ENCODE data around the gene AKR1C2.
"Not testable (repeated sequence)": the region's sequence is repeated elsewhere in the genome, so short reads cannot be mapped to it uniquely, and the experiment has no call there.

Gene AKR1C2

DNA sequence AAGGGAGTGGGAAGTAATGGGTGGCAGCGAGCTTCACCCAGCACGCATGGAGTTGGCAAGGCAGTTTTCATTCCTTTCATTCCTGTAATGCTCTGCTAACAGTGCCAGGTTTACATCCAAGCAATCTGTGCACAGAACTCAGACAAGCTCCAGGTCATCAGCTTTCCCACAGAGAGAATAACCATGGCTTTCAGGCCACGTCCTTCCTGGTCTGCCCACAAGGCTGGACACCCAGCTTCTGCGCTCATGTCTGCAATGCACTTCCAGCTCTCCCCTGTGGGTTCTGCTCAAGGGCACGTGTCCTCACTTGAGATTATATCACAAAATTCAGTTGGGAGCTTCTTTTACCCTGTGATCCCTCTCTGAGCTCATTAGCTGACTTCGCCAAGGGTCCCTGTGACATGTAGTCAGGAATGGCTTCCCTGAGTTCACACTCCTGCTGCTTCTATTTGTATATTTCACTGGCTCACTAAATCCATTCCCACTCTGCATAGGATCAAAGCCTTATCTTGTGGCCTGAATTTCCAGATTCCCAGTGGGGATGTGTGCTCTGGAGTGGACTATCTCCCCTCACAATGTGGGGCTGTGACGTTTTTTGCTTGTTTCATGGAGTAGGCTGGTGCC, 18.6 kb downstream of the AKR1C2 start:
- DNase-seq, result no peak

DNA sequence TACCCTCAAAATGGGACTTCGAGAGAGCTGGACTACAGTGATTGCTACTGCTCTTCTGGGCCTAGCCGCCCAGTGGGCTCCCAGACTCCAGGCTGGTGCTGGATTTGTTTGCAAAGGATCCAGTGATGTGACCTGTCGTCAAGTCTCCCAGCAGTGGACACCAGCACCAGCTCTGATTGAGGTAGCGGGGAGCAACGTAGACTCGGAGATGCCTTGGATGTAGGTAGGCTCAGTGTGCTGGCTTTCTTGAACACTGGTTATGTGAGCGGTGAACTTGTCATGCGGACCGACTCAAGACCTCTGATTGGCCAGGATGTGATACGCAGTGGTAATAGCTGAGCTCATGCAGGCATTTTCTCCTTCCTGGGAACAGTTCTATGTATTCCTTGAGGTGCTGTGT, 19.4 kb downstream of the AKR1C2 start:
- no peak for DNase-seq

DNA sequence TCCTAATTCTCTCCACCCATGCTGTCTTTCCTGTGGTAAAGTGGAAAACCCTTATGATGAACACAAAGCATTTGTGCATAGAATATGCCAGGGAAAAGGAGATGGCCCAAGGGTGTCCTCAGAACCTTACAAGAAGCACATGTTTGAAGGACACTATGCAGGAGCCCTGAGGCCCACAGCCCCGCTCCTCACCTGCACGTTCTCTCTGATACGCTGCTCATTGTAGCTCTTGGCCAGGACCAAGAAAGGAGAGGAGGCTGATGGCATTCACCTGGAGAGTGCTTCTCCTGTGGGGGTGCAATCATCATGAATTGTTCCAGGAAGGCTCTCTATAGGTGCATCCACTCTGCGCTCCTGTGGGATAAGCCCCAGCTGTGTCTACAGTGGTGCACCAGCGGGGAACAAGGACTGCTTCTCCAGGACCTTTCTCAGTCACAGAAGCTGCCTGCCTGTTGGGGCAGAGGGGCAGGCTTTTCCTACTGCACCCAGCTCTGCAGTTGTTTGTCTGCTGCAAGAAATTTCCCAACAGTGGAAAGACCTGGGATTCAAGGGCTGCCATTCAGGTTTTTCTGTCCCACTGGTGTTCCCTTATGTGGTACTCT, 19.9 kb downstream of the AKR1C2 start:
- no peak for DNase-seq

DNA sequence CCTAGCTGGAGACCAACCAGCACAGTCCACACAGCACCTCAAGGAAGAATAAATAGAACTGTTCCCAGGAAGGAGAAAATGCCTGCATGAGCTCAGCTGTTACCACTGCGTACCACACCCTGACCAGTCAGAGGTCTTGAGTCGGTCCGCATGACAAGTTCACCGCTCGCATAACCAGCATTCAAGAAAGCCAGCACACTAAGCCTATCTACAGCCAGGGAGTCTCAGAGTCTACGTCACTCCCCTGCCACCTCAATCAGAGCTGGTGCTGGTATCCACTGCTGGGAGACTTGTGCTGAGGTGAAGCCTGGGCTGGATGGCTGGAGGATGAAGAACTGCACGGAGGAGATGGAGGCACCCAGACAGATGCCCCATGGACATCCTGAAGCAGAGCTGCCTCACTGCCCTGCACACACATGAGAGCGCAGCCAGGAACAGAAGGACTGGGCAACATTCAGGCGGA, 20.9 kb downstream of the AKR1C2 start:
- DNase-seq, result no peak

DNA sequence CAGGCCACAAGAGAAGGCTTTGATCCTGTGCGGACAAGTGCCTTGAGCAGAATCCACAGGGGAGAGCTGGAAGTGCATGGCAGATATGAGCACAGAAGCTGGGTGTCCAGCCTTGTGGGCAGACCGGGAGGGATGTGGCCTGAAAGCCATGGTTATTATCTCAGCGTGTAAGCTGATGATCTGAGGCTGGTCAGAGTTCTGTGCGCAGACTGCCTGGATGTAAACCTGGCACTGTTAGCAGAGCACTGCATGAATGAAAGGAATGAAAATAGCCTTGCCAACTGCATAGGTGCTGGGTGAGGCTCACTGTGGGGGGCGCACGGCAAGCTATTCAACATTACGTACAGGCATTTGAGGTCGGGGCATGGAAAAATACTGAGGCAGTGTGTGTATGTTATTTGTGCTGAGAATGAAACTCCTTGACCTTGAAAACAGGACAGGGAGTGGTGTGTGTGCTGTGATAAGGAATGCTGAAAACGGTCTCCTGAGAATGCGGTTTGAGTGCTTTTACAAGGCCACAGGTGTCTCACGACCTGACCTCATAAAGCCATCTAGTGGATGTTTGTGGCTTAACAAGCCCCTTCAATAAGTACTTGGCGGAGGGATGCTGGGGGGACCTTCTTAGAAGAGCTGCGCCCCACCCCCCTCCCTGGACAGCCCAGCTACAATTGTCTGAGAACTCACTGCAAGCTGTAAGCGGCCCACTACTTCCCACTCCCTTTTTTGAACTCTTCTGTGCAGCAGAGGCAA, 21.8 kb downstream of the AKR1C2 start:
- no peak for DNase-seq

DNA sequence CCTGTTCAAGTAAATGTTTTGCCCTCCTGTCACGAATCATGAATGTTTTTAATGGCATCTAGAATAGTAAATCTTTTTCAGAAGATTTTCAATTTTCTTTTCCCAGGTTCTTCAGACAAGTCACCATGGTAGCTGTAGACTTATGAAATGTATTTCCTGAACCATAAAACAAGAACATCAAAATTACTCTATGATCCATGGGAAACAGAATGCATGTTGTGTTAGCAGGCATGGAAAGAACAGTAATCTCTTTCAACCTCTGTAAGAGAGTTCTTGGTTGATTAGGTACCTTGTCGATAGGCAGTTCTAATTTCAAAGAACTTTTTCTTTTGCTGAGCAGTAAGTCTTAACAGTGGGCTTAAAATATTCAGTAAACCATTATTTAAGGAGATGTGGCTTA, 22.9 kb downstream of the AKR1C2 start:
- DNase-seq, result no peak

DNA sequence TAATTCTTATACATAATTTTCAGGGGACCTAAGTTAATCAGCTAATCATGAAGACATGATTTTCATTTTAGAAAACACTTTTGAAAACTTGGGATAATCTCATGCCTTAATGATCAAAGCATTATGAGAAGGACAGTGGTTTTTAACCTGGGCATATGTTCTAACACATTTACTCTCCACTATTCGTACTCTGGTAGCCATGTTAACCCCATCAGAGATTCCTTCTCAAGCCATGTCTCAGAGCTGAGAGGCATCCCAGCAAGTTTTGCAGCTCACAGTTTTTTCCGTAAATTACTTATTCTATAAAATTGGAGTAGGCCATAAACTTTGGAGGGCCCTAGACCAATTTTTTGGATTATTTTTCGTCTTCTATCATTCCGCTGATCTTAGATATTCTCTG, 24.8 kb downstream of the AKR1C2 start:
- no peak for DNase-seq

DNA sequence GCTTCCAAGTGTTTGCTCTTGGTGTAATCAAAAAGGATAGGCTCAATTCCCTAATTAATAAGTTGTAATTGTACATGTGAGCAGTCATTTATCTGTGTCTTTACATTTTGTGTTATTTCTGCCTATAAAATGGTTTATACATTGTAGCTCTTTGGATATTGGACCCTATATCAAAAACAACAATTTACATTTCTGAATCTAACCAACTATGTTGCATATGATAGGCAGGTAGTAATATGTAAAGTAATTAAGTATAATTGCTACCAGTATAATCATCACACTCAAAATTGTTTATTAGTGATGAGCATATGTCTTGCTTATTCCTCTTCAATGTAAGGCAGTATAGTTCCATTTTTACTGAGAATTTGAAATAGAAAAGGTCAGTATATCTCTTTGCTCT, 26.6 kb downstream of the AKR1C2 start:
- no peak for DNase-seq

DNA sequence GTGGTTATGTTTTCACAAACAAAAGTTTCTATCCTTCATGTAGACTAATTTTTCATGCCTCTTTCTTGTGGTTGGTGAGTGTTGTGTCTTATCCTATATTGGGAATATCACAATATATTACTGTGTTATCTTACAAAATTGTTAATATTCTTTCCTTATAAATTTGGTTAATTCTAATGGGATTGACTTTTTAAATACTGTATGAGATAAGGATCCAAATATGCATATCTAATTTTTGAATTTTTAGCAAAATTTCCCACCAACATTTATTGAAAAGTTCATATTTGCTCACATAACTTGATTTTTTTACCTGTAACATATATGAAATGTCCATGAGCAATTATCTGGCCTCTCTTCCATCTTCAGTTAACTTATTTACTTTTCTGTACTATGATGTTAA, 29.3 kb downstream of the AKR1C2 start:
- not testable (repeated sequence) for DNase-seq

DNA sequence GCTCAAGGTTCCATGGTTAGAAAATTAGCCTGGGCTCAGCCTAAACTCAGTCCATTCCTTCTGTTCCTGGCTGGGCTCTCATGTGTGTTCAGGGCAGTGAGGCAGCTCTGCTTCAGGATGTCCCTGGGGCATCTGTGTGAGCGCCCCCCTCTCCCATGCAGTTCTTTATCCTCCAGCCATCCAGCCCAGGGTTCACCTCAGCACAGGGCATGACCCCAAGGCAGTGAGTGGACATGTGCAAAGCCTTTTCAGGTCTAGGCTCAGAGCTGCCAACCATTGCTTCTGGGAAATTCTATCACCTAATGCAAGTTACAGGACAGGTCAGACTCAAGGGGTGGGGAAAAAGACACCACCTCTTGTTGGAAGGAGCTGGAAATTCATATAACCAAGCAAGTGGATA, 30.4 kb downstream of the AKR1C2 start:
- not testable (repeated sequence) for DNase-seq

DNA sequence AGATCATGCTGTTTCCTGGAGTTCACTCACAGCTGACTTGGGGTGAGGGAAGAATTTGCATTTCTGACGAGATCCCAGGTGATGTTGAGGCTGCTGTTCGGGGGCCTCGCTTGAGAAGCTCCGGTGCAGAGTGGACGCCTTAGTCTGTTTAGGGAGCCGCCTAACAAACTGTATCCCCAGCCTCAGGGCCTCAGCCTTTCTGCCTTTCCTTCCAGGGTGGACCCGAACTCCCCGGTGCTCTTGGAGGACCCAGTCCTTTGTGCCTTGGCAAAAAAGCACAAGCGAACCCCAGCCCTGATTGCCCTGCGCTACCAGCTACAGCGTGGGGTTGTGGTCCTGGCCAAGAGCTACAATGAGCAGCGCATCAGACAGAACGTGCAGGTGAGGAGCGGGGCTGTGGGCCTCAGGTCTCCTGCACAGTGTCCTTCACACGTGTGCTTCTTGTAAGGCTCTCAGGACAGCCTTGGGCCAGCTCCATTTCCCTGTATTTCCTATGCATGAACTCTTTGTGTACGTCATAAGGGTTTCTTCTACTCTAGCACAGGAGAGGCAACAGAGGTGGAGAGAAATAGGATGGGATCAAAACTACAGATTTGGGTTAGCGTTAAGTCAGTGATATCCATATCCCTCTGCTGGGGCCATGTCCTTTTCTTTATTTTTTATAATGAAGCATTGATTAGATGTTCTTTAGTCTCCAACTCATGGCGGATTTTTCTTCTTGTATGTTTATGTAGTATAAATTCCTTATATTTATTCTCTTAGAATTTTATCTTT, 31.1 kb downstream of the AKR1C2 start:
- DNase-seq, result not testable (repeated sequence)

DNA sequence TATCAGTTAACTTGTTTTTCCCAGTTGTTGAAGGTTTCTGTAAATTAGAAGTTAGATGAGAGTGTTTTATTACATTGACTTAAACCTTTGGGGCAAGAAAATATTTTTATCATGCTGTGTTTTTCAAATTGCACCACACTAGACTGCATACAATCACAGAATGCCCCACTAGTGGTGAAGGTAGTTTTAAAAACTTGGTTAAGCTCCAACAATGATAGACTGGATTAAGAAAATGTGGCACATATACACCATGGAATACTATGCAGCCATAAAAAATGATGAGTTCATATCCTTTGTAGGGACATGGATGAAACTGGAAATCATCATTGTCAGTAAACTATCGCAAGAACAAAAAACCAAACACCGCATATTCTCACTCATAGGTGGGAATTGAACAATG, 33.3 kb downstream of the AKR1C2 start:
- DNase-seq, result not testable (repeated sequence)

DNA sequence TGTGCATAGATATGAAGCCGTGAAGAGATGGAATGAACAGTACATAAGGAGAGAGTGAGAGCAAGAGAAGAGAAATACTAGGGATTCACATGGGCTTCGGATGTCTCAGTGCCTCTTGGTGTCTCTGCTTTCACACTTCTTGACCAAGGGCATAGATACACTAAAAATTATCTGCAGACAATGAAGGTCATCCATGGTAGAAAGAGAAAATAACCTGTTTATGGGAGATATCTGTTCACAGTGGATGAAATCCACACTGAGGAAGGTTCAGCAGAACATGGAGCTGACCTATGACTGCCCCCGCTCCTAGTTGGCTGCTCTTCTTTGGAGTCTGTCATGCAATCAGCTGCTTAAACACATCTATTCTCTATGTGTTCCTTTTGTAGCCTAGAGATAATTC, 34.4 kb downstream of the AKR1C2 start:
- not testable (repeated sequence) for DNase-seq

DNA sequence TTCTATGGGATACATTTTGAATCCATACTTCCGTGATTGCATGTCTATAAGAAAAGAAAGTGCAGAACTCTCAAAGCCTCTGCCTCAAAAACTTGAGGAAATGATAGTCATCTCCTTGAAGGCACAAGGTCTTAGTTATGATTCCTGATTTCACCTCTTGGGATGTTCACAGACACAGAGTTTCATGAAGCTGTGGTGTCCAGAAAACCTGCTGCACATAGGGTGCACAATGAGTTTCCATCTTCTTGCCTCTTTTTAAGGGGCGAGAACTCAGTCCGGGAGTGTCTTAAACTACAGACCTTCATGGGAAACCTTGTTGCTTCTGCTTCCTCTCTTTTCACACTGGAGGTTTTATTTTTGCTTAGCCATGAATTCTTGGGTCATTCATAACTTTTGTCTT, 36.5 kb downstream of the AKR1C2 start:
- not testable (repeated sequence) for DNase-seq

DNA sequence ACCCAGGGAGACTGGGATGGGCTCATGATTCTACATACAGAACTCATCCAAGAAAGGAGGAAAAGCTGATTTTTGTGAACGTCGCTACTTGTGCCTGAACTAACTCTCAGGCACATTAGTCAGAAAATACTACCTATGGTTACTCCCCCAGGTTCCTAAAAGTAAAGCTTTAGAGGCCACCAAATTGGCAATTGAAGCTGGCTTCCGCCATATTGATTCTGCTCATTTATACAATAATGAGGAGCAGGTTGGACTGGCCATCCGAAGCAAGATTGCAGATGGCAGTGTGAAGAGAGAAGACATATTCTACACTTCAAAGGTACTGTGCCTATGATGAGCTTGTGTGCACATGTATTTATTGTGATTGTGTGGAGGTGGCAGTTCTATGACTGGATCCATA, 37.9 kb downstream of the AKR1C2 start:
- DNase-seq, result not testable (repeated sequence)

DNA sequence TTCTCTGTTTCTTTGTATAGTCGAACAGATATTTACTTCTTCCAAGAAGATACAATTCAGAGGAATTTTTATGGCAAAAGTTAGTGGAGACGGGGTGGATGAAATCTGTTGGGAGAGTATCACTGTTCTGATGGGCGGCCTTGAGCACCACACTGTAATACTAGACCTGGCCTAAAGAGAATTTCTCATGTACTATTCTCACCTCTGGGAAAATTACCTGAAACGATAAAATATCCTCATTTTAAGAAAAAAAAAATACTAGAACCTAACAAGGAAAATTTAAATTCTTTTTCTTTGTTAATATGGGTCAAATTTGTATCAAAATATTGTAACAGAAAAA, 39.9 kb downstream of the AKR1C2 start:
- DNase-seq, result not testable (repeated sequence)

DNA sequence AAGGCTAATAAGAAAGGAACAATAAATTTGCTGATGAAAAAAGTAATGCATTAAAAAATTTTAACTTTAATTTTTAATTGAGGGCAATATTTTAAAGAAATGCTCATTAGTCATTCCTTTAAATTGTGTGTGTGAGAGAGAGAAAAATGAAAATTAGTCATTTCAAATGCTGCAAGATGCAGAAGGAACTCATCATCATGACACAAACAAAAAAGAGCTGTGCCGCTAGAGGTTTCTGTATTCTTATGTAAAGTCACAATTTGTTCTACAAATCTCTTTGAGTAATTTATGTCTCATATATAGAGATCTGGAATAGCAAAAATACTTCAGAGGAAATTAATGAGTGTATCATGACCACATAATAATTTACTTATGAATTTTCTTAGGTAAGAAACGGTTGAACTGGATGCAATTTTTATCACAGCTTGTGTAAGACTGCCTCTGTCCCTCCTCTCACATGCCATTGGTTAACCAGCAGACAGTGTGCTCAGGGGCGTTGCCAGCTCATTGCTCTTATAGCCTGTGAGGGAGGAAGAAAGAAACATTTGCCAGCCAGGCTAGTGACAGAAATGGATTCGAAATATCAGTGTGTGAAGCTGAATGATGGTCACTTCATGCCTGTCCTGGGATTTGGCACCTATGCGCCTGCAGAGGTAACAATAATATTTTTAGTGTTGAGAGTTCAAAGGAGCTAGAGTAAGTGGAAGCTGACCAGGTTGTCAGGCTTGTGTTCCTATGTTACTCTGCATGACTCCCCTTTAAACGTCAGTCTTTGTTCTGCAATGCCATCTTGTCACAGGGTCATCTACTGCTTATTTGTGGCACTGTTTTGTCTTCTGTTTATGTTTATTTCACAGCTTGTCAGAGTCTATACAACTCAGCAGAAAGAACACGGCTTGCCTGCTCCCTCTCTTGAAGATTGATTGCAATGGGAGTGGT, 40.5 kb downstream of the AKR1C2 start, which contains the start of gene AKR1C1:
Gene AKR1C1 (plus strand): TSS at position 540 of the 939 bp plus-strand sequence. CDS start 30 bp downstream, at position 570.
- not testable (repeated sequence) for DNase-seq

DNA sequence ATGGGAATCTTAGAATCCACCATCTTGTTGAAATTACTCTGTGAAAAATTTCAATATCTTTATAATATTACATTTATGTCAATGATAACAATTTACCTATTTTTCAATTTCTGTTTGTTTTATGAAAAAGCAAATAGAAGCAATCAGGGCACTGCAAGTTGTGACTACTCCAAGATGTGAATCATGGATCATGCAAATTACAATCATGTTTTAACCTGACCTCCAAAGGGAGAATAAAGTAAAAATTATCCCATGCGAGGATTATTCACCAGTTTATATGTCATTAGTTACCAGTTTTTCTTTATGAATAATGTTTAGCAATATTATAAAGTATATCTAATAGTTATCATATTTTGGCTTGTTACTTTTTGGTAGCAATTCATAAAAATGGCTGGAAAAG, 41.3 kb downstream of the AKR1C2 start:
- DNase-seq, result not testable (repeated sequence)

DNA sequence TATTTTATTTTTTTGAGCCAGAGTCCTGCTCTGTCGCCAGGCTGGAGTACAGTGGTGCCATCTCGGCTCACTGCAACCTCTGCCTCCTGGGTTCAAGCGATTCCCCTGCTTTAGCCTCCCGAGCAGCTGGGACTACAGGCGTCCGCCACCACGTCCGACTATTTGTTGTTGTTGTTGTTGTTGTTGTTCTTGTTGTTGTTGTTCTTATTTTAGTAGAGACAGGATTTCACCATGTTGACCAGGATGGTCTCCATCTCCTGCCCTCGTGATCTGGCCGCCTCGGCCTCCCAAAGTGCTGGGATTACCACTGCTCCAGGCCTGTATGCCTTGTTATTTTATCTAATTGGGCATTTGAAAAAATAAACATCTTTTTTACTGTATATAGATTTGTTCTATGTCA, 42.1 kb downstream of the AKR1C2 start:
- not testable (repeated sequence) for DNase-seq

DNA sequence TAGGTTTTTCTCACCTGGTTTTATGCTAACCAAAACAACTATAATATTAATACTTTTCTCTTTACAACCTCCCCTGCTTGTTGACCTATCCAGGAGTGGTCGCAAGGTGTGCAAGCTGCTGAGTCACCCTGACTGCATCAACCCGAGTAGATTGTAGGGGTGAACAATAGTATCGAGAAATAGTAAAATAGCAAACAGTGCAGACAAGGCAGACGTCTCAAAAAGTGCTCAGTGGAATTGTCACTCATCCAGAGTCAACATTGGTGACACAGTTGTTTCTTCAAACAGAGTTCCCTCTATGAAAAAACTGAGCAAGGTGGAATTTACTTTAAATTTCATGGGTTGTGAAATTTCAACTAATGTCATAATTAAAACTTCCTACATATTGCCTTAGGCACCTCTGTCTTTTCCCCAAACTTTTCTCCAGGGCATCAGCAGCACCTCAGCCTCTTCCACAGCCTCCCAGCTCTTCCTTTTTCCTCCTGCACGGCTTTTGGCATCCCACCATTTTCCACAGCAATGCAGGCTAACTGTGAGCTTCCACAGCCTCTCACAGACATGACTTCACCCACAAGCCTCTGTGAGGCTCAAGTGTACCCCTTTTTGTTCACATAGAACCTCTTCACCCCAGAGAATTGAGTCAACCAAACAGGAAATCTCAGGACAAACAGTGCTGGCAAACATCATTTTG, 46.6 kb downstream of the AKR1C2 start:
- not testable (repeated sequence) for DNase-seq

DNA sequence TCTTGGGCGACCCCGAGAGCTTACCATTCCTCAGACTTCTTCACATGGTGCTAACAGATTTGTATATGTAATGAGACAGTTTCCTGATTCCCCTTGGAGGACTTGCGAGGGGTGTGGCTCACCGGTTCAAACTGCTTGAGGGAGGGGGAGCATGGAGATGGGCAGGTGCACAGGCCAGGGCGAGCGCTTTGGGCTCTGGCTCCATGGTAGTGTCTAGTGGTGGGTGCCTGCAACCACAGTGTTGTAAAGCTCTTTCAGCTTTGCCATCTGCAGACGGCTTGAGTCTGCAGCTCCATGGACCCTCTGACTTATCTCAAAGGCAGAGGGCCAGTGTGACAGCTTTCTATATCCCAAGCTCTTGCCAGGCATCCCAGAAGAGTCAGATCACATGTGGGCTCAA, 47.6 kb downstream of the AKR1C2 start:
- DNase-seq, result not testable (repeated sequence)
